Uterus (tissue), 2 donors: ENCODE data around the gene TBC1D9.

Experiments used
- POLR2A ChIP-seq, 2 donors: fragments of 450-650 bp; IDR thresholded peaks; one replicate each; pipeline ENCODE4 v1.6.1; 2016; ENCODE audit warnings: antibody characterized with exemption in 2 of 2, mild to moderate bottlenecking in 1 of 2, moderate library complexity in 1 of 2
- TF ChIP-seq, protein P1 (sequence below), 4 experiments: fragments of 200-600 bp in 2 of 4; fragments of 450-650 bp in 2 of 4; sonication (generic) in 2 of 4; IDR thresholded peaks; one replicate each; pipeline ENCODE4 v1.5.1; 2016 to 2019; ENCODE audit warnings: antibody characterized with exemption in 4 of 4, mild to moderate bottlenecking in 2 of 4, moderate library complexity in 1 of 4

DNA sequence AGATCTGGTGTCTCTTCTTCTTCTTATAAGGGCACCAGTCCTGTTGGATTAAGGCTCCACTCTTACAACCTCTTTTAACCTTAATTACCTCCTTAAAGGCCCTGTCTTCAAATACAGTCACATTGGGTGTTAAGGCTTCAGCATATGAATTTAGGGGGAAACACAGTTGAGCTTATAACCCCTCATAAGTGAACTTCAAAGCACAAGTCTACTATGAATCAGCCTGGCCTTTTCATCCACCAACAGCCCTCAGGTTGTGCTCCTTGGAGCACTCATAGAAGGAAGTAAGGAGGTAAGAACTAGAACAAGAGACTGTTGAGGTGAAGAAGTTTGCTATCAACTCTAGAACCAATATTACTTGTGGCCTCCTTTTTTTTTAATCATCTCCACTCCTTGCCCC, 18.8 kb upstream of the TBC1D9 start:
- TF ChIP-seq, protein P1, sequence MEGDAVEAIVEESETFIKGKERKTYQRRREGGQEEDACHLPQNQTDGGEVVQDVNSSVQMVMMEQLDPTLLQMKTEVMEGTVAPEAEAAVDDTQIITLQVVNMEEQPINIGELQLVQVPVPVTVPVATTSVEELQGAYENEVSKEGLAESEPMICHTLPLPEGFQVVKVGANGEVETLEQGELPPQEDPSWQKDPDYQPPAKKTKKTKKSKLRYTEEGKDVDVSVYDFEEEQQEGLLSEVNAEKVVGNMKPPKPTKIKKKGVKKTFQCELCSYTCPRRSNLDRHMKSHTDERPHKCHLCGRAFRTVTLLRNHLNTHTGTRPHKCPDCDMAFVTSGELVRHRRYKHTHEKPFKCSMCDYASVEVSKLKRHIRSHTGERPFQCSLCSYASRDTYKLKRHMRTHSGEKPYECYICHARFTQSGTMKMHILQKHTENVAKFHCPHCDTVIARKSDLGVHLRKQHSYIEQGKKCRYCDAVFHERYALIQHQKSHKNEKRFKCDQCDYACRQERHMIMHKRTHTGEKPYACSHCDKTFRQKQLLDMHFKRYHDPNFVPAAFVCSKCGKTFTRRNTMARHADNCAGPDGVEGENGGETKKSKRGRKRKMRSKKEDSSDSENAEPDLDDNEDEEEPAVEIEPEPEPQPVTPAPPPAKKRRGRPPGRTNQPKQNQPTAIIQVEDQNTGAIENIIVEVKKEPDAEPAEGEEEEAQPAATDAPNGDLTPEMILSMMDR (IDR thresholded peaks at IDR 0.05) = no peak
- TF ChIP-seq POLR2A (IDR thresholded peaks at IDR 0.05) = no peak
